Retina (tissue), 1 donor: ENCODE data around the gene RNGTT.
"Not testable (repeated sequence)": the region's sequence is repeated elsewhere in the genome, so short reads cannot be mapped to it uniquely, and the experiment has no call there.

ENCODE experiments used
- DNase-seq: peaks from one replicate; pipeline ENCODE4 v3.0.0-alpha.2; 2016

Gene RNGTT

GRCh38 chr6:88969255-88969654 lies 5.8 kb upstream of the RNGTT start:
- not testable (repeated sequence) for DNase-seq

- DNase-seq: no peak
Measured at GRCh38 chr6:88967891-88968290, 4.5 kb upstream of the RNGTT start.

- no peak for DNase-seq
Measured at GRCh38 chr6:88965691-88966090, 2.3 kb upstream of the RNGTT start.

GRCh38 chr6:88964509-88964908 lies 1.1 kb upstream of the RNGTT start:
- no peak for DNase-seq

GRCh38 chr6:88958842-88959241 lies 4.6 kb downstream of the RNGTT start:
- DNase-seq: no peak

- DNase-seq: no peak
Measured at GRCh38 chr6:88953550-88954386, 9.7 kb downstream of the RNGTT start.

- DNase-seq: no peak
Measured at GRCh38 chr6:88952065-88952704, 11.2 kb downstream of the RNGTT start.

- DNase-seq: no peak
Measured at GRCh38 chr6:88945415-88946008, 17.9 kb downstream of the RNGTT start.

- DNase-seq: no peak
Measured at GRCh38 chr6:88933521-88933920, 29.9 kb downstream of the RNGTT start.

GRCh38 chr6:88932019-88932418 lies 31.4 kb downstream of the RNGTT start:
- not testable (repeated sequence) for DNase-seq

GRCh38 chr6:88922775-88923548 lies 40.5 kb downstream of the RNGTT start:
- DNase-seq: no peak

GRCh38 chr6:88921734-88922133 lies 41.7 kb downstream of the RNGTT start:
- no peak for DNase-seq

- no peak for DNase-seq
Measured at GRCh38 chr6:88920774-88921733, 42.4 kb downstream of the RNGTT start.

- DNase-seq: no peak
Measured at GRCh38 chr6:88920088-88920487, 43.3 kb downstream of the RNGTT start.

- no peak for DNase-seq
Measured at GRCh38 chr6:88919032-88919431, 44.4 kb downstream of the RNGTT start.

- no peak for DNase-seq
Measured at GRCh38 chr6:88916615-88917208, 46.7 kb downstream of the RNGTT start.

GRCh38 chr6:88914895-88915598 lies 48.4 kb downstream of the RNGTT start:
- DNase-seq: no peak

- no peak for DNase-seq
Measured at GRCh38 chr6:88914180-88914579, 49.2 kb downstream of the RNGTT start.

- DNase-seq: no peak
Measured at GRCh38 chr6:88913471-88913870, 49.9 kb downstream of the RNGTT start.

GRCh38 chr6:88910922-88911778 lies 52.3 kb downstream of the RNGTT start:
- no peak for DNase-seq
